ENCODE results near the gene RYK. TPM values are rescaled to one million over a fixed set of nuclear protein-coding genes. Genes with fewer than 3 reads are reported as not detected.

RYK gene
- total RNA-seq, 1 experiment from 2014 or later, result 55.2 TPM

DNA sequence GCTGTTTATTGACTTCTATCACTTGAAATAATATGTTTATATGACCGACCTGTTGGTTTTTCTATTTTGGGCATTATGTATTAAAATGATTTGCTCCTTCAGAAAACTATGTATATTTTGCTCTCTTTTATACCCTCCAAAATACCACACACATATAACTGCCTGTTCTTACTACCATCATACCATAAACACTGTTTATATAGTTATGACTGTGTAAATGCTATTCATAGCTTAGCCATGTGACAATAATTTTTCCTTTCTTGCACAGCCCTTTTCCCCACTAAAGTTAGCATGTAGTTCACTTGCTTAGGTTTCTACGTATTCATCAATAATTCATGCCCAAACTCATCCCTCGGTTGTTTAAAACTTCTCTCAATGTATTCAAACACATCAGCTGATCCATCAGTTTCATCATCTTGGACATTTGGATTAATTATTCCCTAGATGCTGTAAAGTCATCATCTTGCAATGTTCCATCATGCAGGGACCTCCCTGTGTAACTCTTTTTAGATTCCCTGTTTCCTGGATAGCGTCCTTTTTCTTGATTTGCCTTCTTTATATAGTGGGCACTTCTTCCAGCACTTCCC lies 8.2 kb upstream of the RYK start:
- no peaks in the 10 kb centered on the region for H3K9me3 ChIP-seq (ENCODE audit: control insufficient read depth in 1 of 2, insufficient read depth in 1 of 2, low read depth in 1 of 2, low read length in 2 of 2)
- no peaks in the 10 kb centered on the region for H3K9me2 ChIP-seq (ENCODE audit: insufficient read depth)
- TF ChIP-seq CEBPB (IDR thresholded peaks at IDR 0.05; ENCODE audit: low read depth) (no peak), SIN3A (IDR thresholded peaks at IDR 0.05; ENCODE audit: low read depth) (no peak), ELF1 (IDR thresholded peaks at IDR 0.05; ENCODE audit: borderline replicate concordance, low read depth) (no peak), TCF7L2 (IDR thresholded peaks at IDR 0.05; ENCODE audit: borderline replicate concordance, extremely low read depth, insufficient read depth, insufficient read length) (no peak), RAD21 (IDR thresholded peaks at IDR 0.05; ENCODE audit: low read depth) (no peak), SP1 (IDR thresholded peaks at IDR 0.05; ENCODE audit: low read depth) (no peak), EZH2phosphoT487 (IDR thresholded peaks at IDR 0.05; ENCODE audit: borderline replicate concordance) (no peak), SRF (IDR thresholded peaks at IDR 0.05; ENCODE audit: low read depth) (no peak), YY1 (IDR thresholded peaks at IDR 0.05; ENCODE audit: extremely low read depth, insufficient replicate concordance, low read depth, low read length) (no peak), POLR2A (IDR thresholded peaks at IDR 0.05; ENCODE audit: borderline replicate concordance, extremely low read depth, insufficient read depth, insufficient read length) (no peak), POLR2AphosphoS5 (IDR thresholded peaks at IDR 0.05; ENCODE audit: low read depth, low read length) (no peak)
- TF ChIP-seq, protein P1, sequence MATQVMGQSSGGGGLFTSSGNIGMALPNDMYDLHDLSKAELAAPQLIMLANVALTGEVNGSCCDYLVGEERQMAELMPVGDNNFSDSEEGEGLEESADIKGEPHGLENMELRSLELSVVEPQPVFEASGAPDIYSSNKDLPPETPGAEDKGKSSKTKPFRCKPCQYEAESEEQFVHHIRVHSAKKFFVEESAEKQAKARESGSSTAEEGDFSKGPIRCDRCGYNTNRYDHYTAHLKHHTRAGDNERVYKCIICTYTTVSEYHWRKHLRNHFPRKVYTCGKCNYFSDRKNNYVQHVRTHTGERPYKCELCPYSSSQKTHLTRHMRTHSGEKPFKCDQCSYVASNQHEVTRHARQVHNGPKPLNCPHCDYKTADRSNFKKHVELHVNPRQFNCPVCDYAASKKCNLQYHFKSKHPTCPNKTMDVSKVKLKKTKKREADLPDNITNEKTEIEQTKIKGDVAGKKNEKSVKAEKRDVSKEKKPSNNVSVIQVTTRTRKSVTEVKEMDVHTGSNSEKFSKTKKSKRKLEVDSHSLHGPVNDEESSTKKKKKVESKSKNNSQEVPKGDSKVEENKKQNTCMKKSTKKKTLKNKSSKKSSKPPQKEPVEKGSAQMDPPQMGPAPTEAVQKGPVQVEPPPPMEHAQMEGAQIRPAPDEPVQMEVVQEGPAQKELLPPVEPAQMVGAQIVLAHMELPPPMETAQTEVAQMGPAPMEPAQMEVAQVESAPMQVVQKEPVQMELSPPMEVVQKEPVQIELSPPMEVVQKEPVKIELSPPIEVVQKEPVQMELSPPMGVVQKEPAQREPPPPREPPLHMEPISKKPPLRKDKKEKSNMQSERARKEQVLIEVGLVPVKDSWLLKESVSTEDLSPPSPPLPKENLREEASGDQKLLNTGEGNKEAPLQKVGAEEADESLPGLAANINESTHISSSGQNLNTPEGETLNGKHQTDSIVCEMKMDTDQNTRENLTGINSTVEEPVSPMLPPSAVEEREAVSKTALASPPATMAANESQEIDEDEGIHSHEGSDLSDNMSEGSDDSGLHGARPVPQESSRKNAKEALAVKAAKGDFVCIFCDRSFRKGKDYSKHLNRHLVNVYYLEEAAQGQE (IDR thresholded peaks at IDR 0.05; ENCODE audit: low read depth), result no peak
- TF ChIP-seq, protein P2, sequence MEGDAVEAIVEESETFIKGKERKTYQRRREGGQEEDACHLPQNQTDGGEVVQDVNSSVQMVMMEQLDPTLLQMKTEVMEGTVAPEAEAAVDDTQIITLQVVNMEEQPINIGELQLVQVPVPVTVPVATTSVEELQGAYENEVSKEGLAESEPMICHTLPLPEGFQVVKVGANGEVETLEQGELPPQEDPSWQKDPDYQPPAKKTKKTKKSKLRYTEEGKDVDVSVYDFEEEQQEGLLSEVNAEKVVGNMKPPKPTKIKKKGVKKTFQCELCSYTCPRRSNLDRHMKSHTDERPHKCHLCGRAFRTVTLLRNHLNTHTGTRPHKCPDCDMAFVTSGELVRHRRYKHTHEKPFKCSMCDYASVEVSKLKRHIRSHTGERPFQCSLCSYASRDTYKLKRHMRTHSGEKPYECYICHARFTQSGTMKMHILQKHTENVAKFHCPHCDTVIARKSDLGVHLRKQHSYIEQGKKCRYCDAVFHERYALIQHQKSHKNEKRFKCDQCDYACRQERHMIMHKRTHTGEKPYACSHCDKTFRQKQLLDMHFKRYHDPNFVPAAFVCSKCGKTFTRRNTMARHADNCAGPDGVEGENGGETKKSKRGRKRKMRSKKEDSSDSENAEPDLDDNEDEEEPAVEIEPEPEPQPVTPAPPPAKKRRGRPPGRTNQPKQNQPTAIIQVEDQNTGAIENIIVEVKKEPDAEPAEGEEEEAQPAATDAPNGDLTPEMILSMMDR (IDR thresholded peaks at IDR 0.05 in 2 of 3, conservative IDR thresholded peaks at IDR 0.05 in 1 of 3; ENCODE audit: borderline replicate concordance in 1 of 3, insufficient read depth in 1 of 3, low read depth in 2 of 3, low read length in 2 of 3), result no peak
- TF ChIP-seq, protein P3, sequence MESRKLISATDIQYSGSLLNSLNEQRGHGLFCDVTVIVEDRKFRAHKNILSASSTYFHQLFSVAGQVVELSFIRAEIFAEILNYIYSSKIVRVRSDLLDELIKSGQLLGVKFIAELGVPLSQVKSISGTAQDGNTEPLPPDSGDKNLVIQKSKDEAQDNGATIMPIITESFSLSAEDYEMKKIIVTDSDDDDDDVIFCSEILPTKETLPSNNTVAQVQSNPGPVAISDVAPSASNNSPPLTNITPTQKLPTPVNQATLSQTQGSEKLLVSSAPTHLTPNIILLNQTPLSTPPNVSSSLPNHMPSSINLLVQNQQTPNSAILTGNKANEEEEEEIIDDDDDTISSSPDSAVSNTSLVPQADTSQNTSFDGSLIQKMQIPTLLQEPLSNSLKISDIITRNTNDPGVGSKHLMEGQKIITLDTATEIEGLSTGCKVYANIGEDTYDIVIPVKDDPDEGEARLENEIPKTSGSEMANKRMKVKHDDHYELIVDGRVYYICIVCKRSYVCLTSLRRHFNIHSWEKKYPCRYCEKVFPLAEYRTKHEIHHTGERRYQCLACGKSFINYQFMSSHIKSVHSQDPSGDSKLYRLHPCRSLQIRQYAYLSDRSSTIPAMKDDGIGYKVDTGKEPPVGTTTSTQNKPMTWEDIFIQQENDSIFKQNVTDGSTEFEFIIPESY (IDR thresholded peaks at IDR 0.05; ENCODE audit: extremely low read depth, insufficient replicate concordance, low read length), result no peak
- TF ChIP-seq, protein P4, sequence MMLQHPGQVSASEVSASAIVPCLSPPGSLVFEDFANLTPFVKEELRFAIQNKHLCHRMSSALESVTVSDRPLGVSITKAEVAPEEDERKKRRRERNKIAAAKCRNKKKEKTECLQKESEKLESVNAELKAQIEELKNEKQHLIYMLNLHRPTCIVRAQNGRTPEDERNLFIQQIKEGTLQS (IDR thresholded peaks at IDR 0.05), result no peak
- TF ChIP-seq, protein P5, sequence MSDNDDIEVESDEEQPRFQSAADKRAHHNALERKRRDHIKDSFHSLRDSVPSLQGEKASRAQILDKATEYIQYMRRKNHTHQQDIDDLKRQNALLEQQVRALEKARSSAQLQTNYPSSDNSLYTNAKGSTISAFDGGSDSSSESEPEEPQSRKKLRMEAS (IDR thresholded peaks at IDR 0.05), result no peak
- BruUV-seq (replicated peaks), result no TSS peak
- ATAC-seq (no peak), DNase-seq (ENCODE audit: low read depth, low spot score) (no peak)
- 0 out of 4 replicates have a peak, but pooled peaks cover 0 to 5% of the 10 kb centered on the region in 2 experiments for H3K4me1 ChIP-seq (ENCODE audit: control insufficient read depth in 1 of 2, insufficient read depth in 2 of 2, low read length in 2 of 2)
- no peak overlapping the region for H3K4me2 ChIP-seq (ENCODE audit: low read length)
- no peaks in the 10 kb centered on the region for H3K79me2 ChIP-seq (ENCODE audit: insufficient read depth, low read length)
- no peak overlapping the region for H3K27ac ChIP-seq (ENCODE audit: low read depth, low read length)
- H3K4me3 ChIP-seq (replicated peaks in 1 of 2; ENCODE audit: low read depth in 1 of 2, low read length in 2 of 2), result no peak overlapping the region
- H3K36me3 ChIP-seq (ENCODE audit: control insufficient read depth in 1 of 2, insufficient read depth in 2 of 2, low read length in 2 of 2), result no peaks in the 10 kb centered on the region
- no peaks in the 10 kb centered on the region for H3K27me3 ChIP-seq (ENCODE audit: insufficient read depth, low read length)
- no peak overlapping the region for H2AFZ ChIP-seq (ENCODE audit: low read depth, low read length, poor library complexity, severe bottlenecking)
- RAD21 ChIA-PET (ENCODE audit: low non-redundant PET in 1 of 2, low total read pairs in 2 of 2, uncharacterized antibody in 2 of 2, unreplicated experiment in 2 of 2), result no interaction called here
- H3K9ac ChIP-seq (ENCODE audit: low read length), result no peak overlapping the region
- intact Hi-C loops (cut with micrococcal nuclease), result no loop called here
- no peaks in the 10 kb centered on the region for H4K20me1 ChIP-seq (ENCODE audit: insufficient read depth)
- POLR2A ChIA-PET, result no interaction called here
- CTCF ChIA-PET, result no interaction called here

All from HCT116 (cell line).